GM12865 (cell line): ENCODE measurements around the gene CCDC158.
"Not testable (repeated sequence)": the region's sequence is repeated elsewhere in the genome, so short reads cannot be mapped to it uniquely, and the experiment has no call there.

Source experiments
- DNase-seq: peaks from one replicate; pipeline ENCODE4 v3.0.0; 2010; ENCODE audit warnings: low read depth
- H3K4me3 ChIP-seq: 2 replicates; pipeline ENCODE4 v1.5.1; 2011; ENCODE audit warnings: mild to moderate bottlenecking, low read depth, low read length, control low read depth
- CTCF ChIP-seq: IDR thresholded peaks from 2 replicates; pipeline ENCODE4 v1.5.1; 2011; ENCODE audit warnings: low read length, control low read depth, low read depth, inconsistent platforms; ENCODE audit not compliant: insufficient read depth; ENCODE audit errors: missing control alignments

The CCDC158 gene

GRCh38 chr4:76363556-76364290 is 57.2 kb downstream of the CCDC158 start:
- H3K4me3 ChIP-seq = no peak overlapping the region
- no peak for DNase-seq
- no peak for TF ChIP-seq CTCF

- no peak for TF ChIP-seq CTCF
- H3K4me3 ChIP-seq = no peak overlapping the region
- DNase-seq = no peak
These were observed 59.1 kb downstream of the CCDC158 start for GRCh38 chr4:76361689-76362412.

GRCh38 chr4:76359881-76360466 is 61.0 kb downstream of the CCDC158 start:
- DNase-seq, H3K4me3 ChIP-seq: not testable (repeated sequence)

- DNase-seq = no peak
- H3K4me3 ChIP-seq = no peak overlapping the region
- no peak for TF ChIP-seq CTCF
These were observed 63.0 kb downstream of the CCDC158 start for GRCh38 chr4:76357981-76358380.

- TF ChIP-seq CTCF = no peak
- no peak overlapping the region for H3K4me3 ChIP-seq
- no peak for DNase-seq
These were observed 66.1 kb downstream of the CCDC158 start for GRCh38 chr4:76354517-76355473.

- no peak overlapping the region for H3K4me3 ChIP-seq
- TF ChIP-seq CTCF = no peak
- no peak for DNase-seq
These were observed 78.1 kb downstream of the CCDC158 start for GRCh38 chr4:76342803-76343202.
